PFSK-1 (cell line): ENCODE data around the gene ESR2.

Experiments
- FOXP2 ChIP-seq: optimal IDR thresholded peaks from 2 replicates; pipeline ENCODE3; 2011; ENCODE audit warnings: borderline replicate concordance, control low read depth, inconsistent platforms; ENCODE audit not compliant: insufficient read depth; ENCODE audit errors: extremely low read length, extremely low read depth
- POLR2AphosphoS5 ChIP-seq: IDR thresholded peaks from 2 replicates; pipeline ENCODE4 v1.6.1; 2012; ENCODE audit warnings: low read depth, mild to moderate bottlenecking, control low read depth, low read length, moderate library complexity
- REST ChIP-seq, 2 experiments: IDR thresholded peaks; 2 replicates each; pipeline versions ENCODE4 v1.6.1 to v1.8.0; 2011 to 2012; ENCODE audit warnings: low read depth in 2 of 2, low read length in 2 of 2, control low read depth in 1 of 2, inconsistent platforms in 1 of 2, mild to moderate bottlenecking in 1 of 2, moderate library complexity in 1 of 2; ENCODE audit not compliant: insufficient read depth in 1 of 2
- TAF1 ChIP-seq: IDR thresholded peaks from 2 replicates; pipeline ENCODE4 v1.6.1; 2012; ENCODE audit warnings: low read length, control low read depth, borderline replicate concordance; ENCODE audit not compliant: insufficient read depth

DNA sequence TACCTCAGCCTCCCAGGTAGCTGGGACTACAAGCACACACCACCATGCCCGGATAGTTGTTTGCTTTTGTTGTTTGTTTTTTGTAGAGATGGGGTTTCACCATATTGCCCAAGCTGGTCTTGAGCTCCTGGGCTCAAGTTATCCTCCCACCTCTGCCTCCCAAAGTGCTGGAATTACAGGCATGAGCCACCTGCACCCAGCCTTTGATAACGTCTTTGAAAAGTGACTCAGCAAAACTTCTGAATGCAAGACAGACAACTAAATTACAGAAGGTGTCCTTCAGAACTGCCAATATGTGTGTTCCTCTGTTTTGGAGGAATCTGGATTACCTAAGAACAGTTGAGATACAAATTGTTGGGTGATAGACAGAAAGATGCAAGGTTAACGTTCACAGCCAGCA lies 99.8 kb downstream of the ESR2 start:
- TF ChIP-seq REST (IDR thresholded peaks at IDR 0.05; ENCODE audit: insufficient read depth in 1 of 2, low read depth in 2 of 2, low read length in 2 of 2) (no peak), TAF1 (no peak), FOXP2 (no peak), POLR2AphosphoS5 (no peak)
